Testis (tissue), 2 donors: ENCODE results near the gene PTPN11.

Experiments used
- POLR2A ChIP-seq: fragments of 450-650 bp; IDR thresholded peaks from one replicate; pipeline ENCODE4 v1.6.1; 2017; ENCODE audit warnings: antibody characterized with exemption, mild to moderate bottlenecking, moderate library complexity
- TF ChIP-seq, protein P1 (sequence below), 3 experiments: fragments of 450-650 bp in 2 of 3; fragments of 200-600 bp in 1 of 3; sonication (generic) in 1 of 3; IDR thresholded peaks; one replicate each; pipeline ENCODE4 v1.5.1; 2016 to 2019; ENCODE audit warnings: antibody characterized with exemption in 3 of 3, mild to moderate bottlenecking in 2 of 3, moderate library complexity in 1 of 3

DNA sequence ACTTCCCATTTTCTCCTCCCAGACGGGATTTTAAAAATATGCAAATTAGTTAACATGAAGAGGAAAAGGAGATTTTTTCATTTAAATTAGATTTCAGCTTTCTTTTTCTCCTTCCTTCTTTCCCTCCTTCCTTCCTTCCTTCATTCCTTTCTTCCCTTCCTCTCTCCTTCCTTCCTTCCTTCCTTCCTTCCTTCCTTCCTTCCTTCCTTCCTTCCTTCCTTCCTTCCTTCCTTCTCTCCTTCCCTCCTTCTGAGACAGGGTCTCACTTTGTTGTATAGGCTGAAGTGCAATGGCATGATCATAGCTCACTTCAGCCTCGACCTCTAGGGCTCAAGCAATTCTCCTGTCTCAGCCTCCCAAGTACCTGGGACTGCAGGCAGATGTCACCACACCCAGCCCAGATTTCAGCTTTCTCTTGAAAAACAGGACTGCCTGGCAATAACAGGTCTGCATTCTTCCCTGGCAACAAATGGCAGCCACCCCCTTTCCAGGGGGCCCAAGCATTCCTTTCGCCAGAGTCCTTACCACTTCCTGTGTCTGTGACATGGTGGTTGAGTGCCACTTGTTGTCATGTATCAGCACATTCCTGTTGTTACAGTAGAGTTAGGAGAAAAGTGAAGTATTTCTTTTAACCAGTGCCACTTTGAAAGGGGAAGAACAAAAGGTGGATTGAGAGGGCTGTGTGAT, 119.1 kb downstream of the PTPN11 start:
- TF ChIP-seq POLR2A: no peak
- TF ChIP-seq, protein P1, sequence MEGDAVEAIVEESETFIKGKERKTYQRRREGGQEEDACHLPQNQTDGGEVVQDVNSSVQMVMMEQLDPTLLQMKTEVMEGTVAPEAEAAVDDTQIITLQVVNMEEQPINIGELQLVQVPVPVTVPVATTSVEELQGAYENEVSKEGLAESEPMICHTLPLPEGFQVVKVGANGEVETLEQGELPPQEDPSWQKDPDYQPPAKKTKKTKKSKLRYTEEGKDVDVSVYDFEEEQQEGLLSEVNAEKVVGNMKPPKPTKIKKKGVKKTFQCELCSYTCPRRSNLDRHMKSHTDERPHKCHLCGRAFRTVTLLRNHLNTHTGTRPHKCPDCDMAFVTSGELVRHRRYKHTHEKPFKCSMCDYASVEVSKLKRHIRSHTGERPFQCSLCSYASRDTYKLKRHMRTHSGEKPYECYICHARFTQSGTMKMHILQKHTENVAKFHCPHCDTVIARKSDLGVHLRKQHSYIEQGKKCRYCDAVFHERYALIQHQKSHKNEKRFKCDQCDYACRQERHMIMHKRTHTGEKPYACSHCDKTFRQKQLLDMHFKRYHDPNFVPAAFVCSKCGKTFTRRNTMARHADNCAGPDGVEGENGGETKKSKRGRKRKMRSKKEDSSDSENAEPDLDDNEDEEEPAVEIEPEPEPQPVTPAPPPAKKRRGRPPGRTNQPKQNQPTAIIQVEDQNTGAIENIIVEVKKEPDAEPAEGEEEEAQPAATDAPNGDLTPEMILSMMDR (IDR thresholded peaks at IDR 0.05): no peak
